Endothelial cell of umbilical vein (primary cell): Measurements from ENCODE around the gene CNN2. TPM values are rescaled to one million over a fixed set of nuclear protein-coding genes. Genes with fewer than 3 reads are reported as not detected.
A peak's percentile ranks its signal among the peaks of the same experiment; 100 is the strongest.

Experiments used
- BruUV-seq: library from RNA; stranded (reverse); fragments of 400-500 nt; replicated peaks from 2 replicates; lab custom pipeline; 2021; lab: Mats Ljungman, UMichigan
- CTCF ChIA-PET: fragments of 300-600, 350-600 bp; sonication (Branson Sonifier 250); formaldehyde crosslinking; loops from one replicate; lab custom pipeline; 2021; ENCODE audit warnings: antibody characterized with exemption, inconsistent platforms; lab: Charles Lee
- POLR2A ChIA-PET: fragments of 300-600, 350-600 bp; sonication (Branson Sonifier 250); formaldehyde crosslinking; loops from one replicate; lab custom pipeline; 2021; ENCODE audit warnings: antibody characterized with exemption, inconsistent platforms; lab: Charles Lee
- DNase-seq: peaks from one replicate; pipeline ENCODE4 v3.0.0-alpha.2; 2011; ENCODE audit warnings: low read depth, low spot score
- FAIRE-seq: peaks from 2 replicates; lab custom pipeline; 2011; peaks lifted over from hg19 to GRCh38; lab: Jason Lieb, UNC
- H2AFZ ChIP-seq: 2 replicates; pipeline ENCODE4 v1.6.0; 2012; ENCODE audit warnings: low read depth, low read length, control low read depth, inconsistent platforms
- H3K27ac ChIP-seq: 2 replicates; pipeline ENCODE4 v1.5.1; 2011; ENCODE audit warnings: low read depth, mild to moderate bottlenecking, control low read depth, low read length, moderate library complexity; ENCODE audit not compliant: insufficient read depth
- H3K27me3 ChIP-seq, 2 experiments: 2 replicates each; pipeline versions ENCODE4 v1.6.0 to v1.6.1; 2011; ENCODE audit warnings: low read length in 2 of 2, mixed read lengths in 1 of 2; ENCODE audit not compliant: control insufficient read depth in 2 of 2, insufficient read depth in 2 of 2
- H3K36me3 ChIP-seq, 2 experiments: 2 replicates in 1 of 2; 3 replicates in 1 of 2; pipeline ENCODE4 v1.5.1; 2011; ENCODE audit warnings: low read length in 2 of 2, mild to moderate bottlenecking in 1 of 2, moderate library complexity in 1 of 2; ENCODE audit not compliant: control insufficient read depth in 2 of 2, insufficient read depth in 2 of 2; ENCODE audit errors: extremely low read depth in 1 of 2
- H3K4me1 ChIP-seq: 3 replicates; pipeline ENCODE4 v1.5.1; 2011; ENCODE audit warnings: mild to moderate bottlenecking, low read length; ENCODE audit not compliant: control insufficient read depth, insufficient read depth; ENCODE audit errors: extremely low read depth
- H3K4me2 ChIP-seq: 2 replicates; pipeline ENCODE4 v1.6.1; 2011; ENCODE audit warnings: low read length, control low read depth, mixed read lengths; ENCODE audit not compliant: insufficient read depth
- H3K4me3 ChIP-seq, 3 experiments: fragments of 200-600 bp in 1 of 3; sonication (generic), shearing (Covaris generic) in 1 of 3; replicated peaks in 1 of 3; 2 replicates each; pipeline ENCODE4 v1.5.1; 2011 to 2016; ENCODE audit warnings: control low read depth in 3 of 3, low read length in 3 of 3, mild to moderate bottlenecking in 2 of 3, inconsistent platforms in 1 of 3, low read depth in 1 of 3, moderate library complexity in 1 of 3; ENCODE audit not compliant: insufficient read depth in 1 of 3
- H3K79me2 ChIP-seq: 2 replicates; pipeline ENCODE4 v1.6.0; 2012; ENCODE audit warnings: low read length, inconsistent platforms; ENCODE audit not compliant: control insufficient read depth, insufficient read depth
- H3K9ac ChIP-seq: replicated peaks from 2 replicates; pipeline ENCODE3; 2011; ENCODE audit warnings: low read length, control low read depth; ENCODE audit not compliant: insufficient read depth; ENCODE audit errors: extremely low read depth
- H3K9me1 ChIP-seq: replicated peaks from 3 replicates; pipeline ENCODE4 v1.6.0; 2011; ENCODE audit warnings: mild to moderate bottlenecking, low read length; ENCODE audit not compliant: control insufficient read depth, insufficient read depth; ENCODE audit errors: extremely low read depth
- H3K9me3 ChIP-seq: replicated peaks from 2 replicates; pipeline ENCODE4 v1.5.1; 2012; ENCODE audit warnings: low read length, inconsistent platforms; ENCODE audit not compliant: control insufficient read depth, insufficient read depth
- H4K20me1 ChIP-seq: replicated peaks from 2 replicates; pipeline ENCODE3; 2011; ENCODE audit warnings: mild to moderate bottlenecking, low read length; ENCODE audit not compliant: control insufficient read depth, insufficient read depth; ENCODE audit errors: extremely low read depth
- JUN ChIP-seq: IDR thresholded peaks from 2 replicates; pipeline ENCODE4 v1.6.1; 2011; ENCODE audit warnings: borderline replicate concordance, low read depth; ENCODE audit not compliant: insufficient read length, insufficient read depth
- POLR2A ChIP-seq: IDR thresholded peaks from 2 replicates; pipeline ENCODE4 v1.6.1; 2012; ENCODE audit warnings: low read depth, mild to moderate bottlenecking, control low read depth, low read length
- POLR2AphosphoS5 ChIP-seq: IDR thresholded peaks from 2 replicates; pipeline ENCODE4 v1.6.1; 2012; ENCODE audit warnings: low read depth, mild to moderate bottlenecking, control low read depth, low read length, moderate library complexity; ENCODE audit not compliant: insufficient read depth
- dilution Hi-C: fragments of 300-500 bp; cut with MboI; formaldehyde crosslinking; loops from one replicate; pipeline ENCODE4 v1.15.0; 2019; ENCODE audit warnings: low sequenced_read_pairs; ENCODE audit not compliant: extremely low pct_ligation_motif_present
- intact Hi-C: fragments of 100-400 bp; cut with micrococcal nuclease; formaldehyde crosslinking; loops from one replicate; pipeline ENCODE4 v1.10.0; 2022
- polyA plus RNA-seq, 4 experiments: library from polyadenylated mRNA; depleted of rRNA in 3 of 4; stranded (reverse) in 3 of 4; unstranded in 1 of 4; fragments of >200 nt; gene quantifications; 2 replicates each; pipeline versions ENCODE4 v1.2.1 to v1.2.3, GENCODE V29; 2011 to 2012; ENCODE audit warnings: missing spikeins in 1 of 4
- total RNA-seq: library from RNA; stranded (reverse); gene quantifications from 2 replicates; pipeline ENCODE4 v1.2.3, GENCODE V29; 2021

CNN2 gene
- total and polyA plus RNA-seq, 2 donors (not counting 3 experiments of a cell fraction or from before 2014, with no cell fraction given): 207 to 286 TPM

GRCh38 chr19:1085676-1086442, 59.5 kb downstream of the CNN2 start:
- H3K79me2 ChIP-seq: no peaks in the 10 kb centered on the region
- no peaks in the 10 kb centered on the region for H3K9me3 ChIP-seq
- CTCF ChIA-PET: interaction anchor here (0.9 to 1.7 kb wide), 2 partner anchors 21 to 28 kb away, joined by 3 to 4 read pairs; no protein-coding TSS in a partner anchor
- no peaks in the 10 kb centered on the region for H4K20me1 ChIP-seq
- no peak overlapping the region for H3K4me2 ChIP-seq
- peaks cover 9 to 16% of the 10 kb centered on the region in 2 experiments for H3K36me3 ChIP-seq
- no peaks in the 10 kb centered on the region for H3K27me3 ChIP-seq
- dilution Hi-C loops (no loop called here), intact Hi-C loops (no loop called here)
- H3K4me1 ChIP-seq: no peaks in the 10 kb centered on the region
- DNase-seq (no peak), FAIRE-seq (no peak)
- TF ChIP-seq POLR2A (peak; percentile 4), POLR2AphosphoS5 (no peak)
- no peaks in the 10 kb centered on the region for H3K9me1 ChIP-seq
- POLR2A ChIA-PET: no interaction called here
- H3K27ac ChIP-seq: no peak overlapping the region
- H3K9ac ChIP-seq: no peak overlapping the region
- H2AFZ ChIP-seq: no peak overlapping the region
- BruUV-seq: no TSS peak
- no peak overlapping the region for H3K4me3 ChIP-seq

GRCh38 chr19:1086613-1087012, 60.2 kb downstream of the CNN2 start:
- Histone ChIP-seq H2AFZ (no peak overlapping the region), H3K4me3 (no peak overlapping the region), H3K9me3 (no peaks in the 10 kb centered on the region), H4K20me1 (no peaks in the 10 kb centered on the region), H3K4me1 (no peaks in the 10 kb centered on the region), H3K36me3 (peaks cover 9 to 22% of the 10 kb centered on the region in 2 experiments), H3K27me3 (no peaks in the 10 kb centered on the region), H3K79me2 (no peaks in the 10 kb centered on the region), H3K4me2 (no peak overlapping the region), H3K9me1 (no peaks in the 10 kb centered on the region), H3K9ac (no peak overlapping the region), H3K27ac (no peak overlapping the region)
- DNase-seq (no peak), FAIRE-seq (no peak)
- dilution Hi-C loops (no loop called here), intact Hi-C loops (no loop called here)
- POLR2A ChIA-PET: no interaction called here
- peak; percentile 9 for TF ChIP-seq POLR2A
- TF ChIP-seq JUN: no peak
- no TSS peak for BruUV-seq
- CTCF ChIA-PET: interaction anchor here (0.9 to 1.7 kb wide), 2 partner anchors 21 to 27 kb away, joined by 3 to 4 read pairs; no protein-coding TSS in a partner anchor
